ENCODE measurements around the gene ELOVL6.

- no peak for TF ChIP-seq CTCF (IDR thresholded peaks at IDR 0.05)
- no peak for TF ChIP-seq POLR2A (IDR thresholded peaks at IDR 0.05)
Measured at GRCh38 chr4:110142461-110142860, 56.0 kb downstream of the ELOVL6 start.
